Measurements from ENCODE around the gene RPL29.

RPL29 gene

GRCh38 chr3:52023860-52024764, 28.4 kb upstream of the RPL29 start:
- Histone ChIP-seq H3K4me1 (ENCODE audit: control insufficient read depth, insufficient read depth, low read length) (no peaks in the 10 kb centered on the region), H3K4me3 (ENCODE audit: low read length) (no peak overlapping the region), H3K9ac (ENCODE audit: low read length) (no peak overlapping the region)

DNA sequence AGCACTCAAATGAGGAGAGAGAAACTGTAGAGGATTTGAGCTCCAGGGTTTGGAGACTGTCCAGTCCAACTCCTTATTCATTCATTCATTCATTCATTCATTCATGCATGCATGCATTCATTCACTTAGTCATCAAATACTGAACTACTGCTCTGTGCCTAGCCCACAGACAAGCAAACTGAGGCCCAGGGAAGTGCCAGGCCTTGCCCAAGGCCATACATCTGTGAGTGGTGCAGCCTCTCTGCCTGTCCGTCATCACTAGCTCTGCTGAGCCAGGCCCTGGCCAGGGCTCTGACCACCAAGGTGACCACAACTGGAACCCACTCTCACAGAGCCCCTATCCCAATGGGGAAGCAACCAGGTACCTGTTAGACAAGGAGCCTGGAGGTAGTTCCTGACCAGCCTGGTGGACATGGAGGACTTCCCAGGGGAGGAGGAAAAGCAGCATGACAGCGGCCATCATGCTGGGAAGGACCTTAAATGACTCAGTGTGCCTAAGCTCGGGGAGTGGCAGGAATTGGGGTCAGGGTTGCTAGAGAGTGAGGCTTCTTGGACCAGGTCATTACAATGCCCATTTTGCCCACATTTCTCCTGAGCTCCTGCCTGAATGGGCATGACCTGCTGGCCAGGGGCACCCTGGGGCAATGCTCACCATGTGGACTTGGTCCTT, 27.5 kb upstream of the RPL29 start:
- H3K4me3 ChIP-seq (ENCODE audit: low read length): no peak overlapping the region
- no peak overlapping the region for H3K9ac ChIP-seq (ENCODE audit: low read length)
- no peaks in the 10 kb centered on the region for H3K4me1 ChIP-seq (ENCODE audit: control insufficient read depth, insufficient read depth, low read length)

More at GRCh38 chr3:52023860-52024764, 28.4 kb upstream of the RPL29 start:
- Histone ChIP-seq H3K27me3 (ENCODE audit: control insufficient read depth, insufficient read depth, low read length) (no peaks in the 10 kb centered on the region), H3K27ac (ENCODE audit: low read depth, low read length) (no peak overlapping the region), H3K36me3 (ENCODE audit: control insufficient read depth, insufficient read depth, low read length) (no peaks in the 10 kb centered on the region)

GRCh38 chr3:52022323-52023100, 26.8 kb upstream of the RPL29 start:
- H3K4me1 ChIP-seq (ENCODE audit: control insufficient read depth, insufficient read depth, low read length): no peaks in the 10 kb centered on the region
- no peaks in the 10 kb centered on the region for H3K27me3 ChIP-seq (ENCODE audit: control insufficient read depth, insufficient read depth, low read length)
- no peak overlapping the region for H3K9ac ChIP-seq (ENCODE audit: low read length)
- H3K27ac ChIP-seq (ENCODE audit: low read depth, low read length): no peak overlapping the region
- no peaks in the 10 kb centered on the region for H3K36me3 ChIP-seq (ENCODE audit: control insufficient read depth, insufficient read depth, low read length)
- H3K4me3 ChIP-seq (ENCODE audit: low read length): no peak overlapping the region

More for the DNA sequence above, 27.5 kb upstream of the RPL29 start:
- Histone ChIP-seq H3K27ac (ENCODE audit: low read depth, low read length) (no peak overlapping the region), H3K36me3 (ENCODE audit: control insufficient read depth, insufficient read depth, low read length) (no peaks in the 10 kb centered on the region), H3K27me3 (ENCODE audit: control insufficient read depth, insufficient read depth, low read length) (no peaks in the 10 kb centered on the region)

GRCh38 chr3:52021489-52022268, 26.0 kb upstream of the RPL29 start:
- H3K36me3 ChIP-seq (ENCODE audit: control insufficient read depth, insufficient read depth, low read length): no peaks in the 10 kb centered on the region
- no peak overlapping the region for H3K27ac ChIP-seq (ENCODE audit: low read depth, low read length)
- H3K27me3 ChIP-seq (ENCODE audit: control insufficient read depth, insufficient read depth, low read length): no peaks in the 10 kb centered on the region
- H3K4me1 ChIP-seq (ENCODE audit: control insufficient read depth, insufficient read depth, low read length): no peaks in the 10 kb centered on the region
- H3K9ac ChIP-seq (ENCODE audit: low read length): no peak overlapping the region
- no peak overlapping the region for H3K4me3 ChIP-seq (ENCODE audit: low read length)

DNA sequence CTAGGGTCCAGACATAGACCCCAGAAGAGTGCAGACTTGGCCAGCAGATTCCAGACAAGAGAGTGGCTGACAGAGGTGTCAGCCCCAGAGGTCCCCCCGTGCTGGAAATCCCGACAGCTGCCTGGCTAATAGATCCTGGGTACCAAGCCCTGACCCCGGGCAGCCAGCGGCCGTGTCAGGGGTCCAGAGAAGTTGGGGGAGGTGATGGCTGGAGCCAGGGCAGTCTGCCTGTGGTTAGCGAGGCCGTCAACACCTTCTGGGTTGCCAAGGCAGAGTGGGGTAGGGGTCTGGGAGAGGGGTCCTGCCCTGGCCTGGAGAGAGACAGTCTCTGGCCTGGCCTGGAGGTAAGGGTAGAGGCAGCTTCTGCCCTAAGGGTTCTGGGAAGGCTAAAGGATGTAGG, 25.1 kb upstream of the RPL29 start:
- Histone ChIP-seq H3K4me1 (ENCODE audit: control insufficient read depth, insufficient read depth, low read length) (no peaks in the 10 kb centered on the region), H3K27ac (ENCODE audit: low read depth, low read length) (no peak overlapping the region)

DNA sequence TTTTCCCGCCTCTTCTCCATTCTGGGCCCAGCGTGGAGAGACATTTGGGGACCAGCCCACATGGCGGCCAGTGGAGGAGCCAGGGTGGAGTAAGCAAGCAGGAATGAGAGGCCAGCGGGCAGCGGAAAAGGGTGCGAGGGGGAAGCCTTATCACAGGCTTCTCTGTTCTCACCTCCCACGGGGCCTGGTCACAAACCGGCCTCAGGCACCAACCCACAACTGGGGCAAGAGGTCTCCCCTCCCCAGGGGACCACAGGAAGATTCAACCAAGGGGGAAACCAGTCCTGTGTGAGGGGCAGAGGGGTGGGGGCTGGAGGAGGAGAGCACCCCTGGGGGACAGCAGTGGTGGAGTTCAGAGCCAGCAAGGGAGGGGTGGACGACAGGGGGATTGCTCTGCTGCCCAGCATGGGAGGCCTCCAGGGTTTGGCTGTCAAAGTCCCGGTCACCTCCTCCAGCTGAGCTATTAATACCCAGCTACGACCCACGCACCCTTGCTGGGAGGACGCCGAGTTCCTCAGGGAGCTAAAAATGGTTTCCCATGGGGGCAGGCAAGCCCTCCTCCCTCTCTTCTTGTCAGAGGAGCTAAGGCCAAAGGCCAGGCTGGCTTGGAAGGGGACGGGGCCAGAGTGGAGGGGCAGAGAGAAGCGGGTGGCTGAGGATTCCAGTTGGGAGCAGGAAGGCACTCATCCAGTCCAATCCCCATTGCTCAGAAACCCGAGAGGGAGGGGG, 23.8 kb upstream of the RPL29 start:
- no peaks in the 10 kb centered on the region for H3K4me1 ChIP-seq (ENCODE audit: control insufficient read depth, insufficient read depth, low read length)
- no peak overlapping the region for H3K9ac ChIP-seq (ENCODE audit: low read length)
- no peak overlapping the region for H3K4me3 ChIP-seq (ENCODE audit: low read length)
- H3K36me3 ChIP-seq (ENCODE audit: control insufficient read depth, insufficient read depth, low read length): no peaks in the 10 kb centered on the region
- no peak overlapping the region for H3K27ac ChIP-seq (ENCODE audit: low read depth, low read length)
- H3K27me3 ChIP-seq (ENCODE audit: control insufficient read depth, insufficient read depth, low read length): no peaks in the 10 kb centered on the region

More for the DNA sequence above, 25.1 kb upstream of the RPL29 start:
- Histone ChIP-seq H3K4me3 (ENCODE audit: low read length) (no peak overlapping the region), H3K27me3 (ENCODE audit: control insufficient read depth, insufficient read depth, low read length) (no peaks in the 10 kb centered on the region), H3K36me3 (ENCODE audit: control insufficient read depth, insufficient read depth, low read length) (no peaks in the 10 kb centered on the region), H3K9ac (ENCODE audit: low read length) (no peak overlapping the region)

GRCh38 chr3:52018319-52019000, 22.8 kb upstream of the RPL29 start:
- H3K27ac ChIP-seq (ENCODE audit: low read depth, low read length): no peak overlapping the region
- no peak overlapping the region for H3K9ac ChIP-seq (ENCODE audit: low read length)
- no peaks in the 10 kb centered on the region for H3K27me3 ChIP-seq (ENCODE audit: control insufficient read depth, insufficient read depth, low read length)
- H3K36me3 ChIP-seq (ENCODE audit: control insufficient read depth, insufficient read depth, low read length): no peaks in the 10 kb centered on the region
- H3K4me1 ChIP-seq (ENCODE audit: control insufficient read depth, insufficient read depth, low read length): no peaks in the 10 kb centered on the region
- H3K4me3 ChIP-seq (ENCODE audit: low read length): no peak overlapping the region

DNA sequence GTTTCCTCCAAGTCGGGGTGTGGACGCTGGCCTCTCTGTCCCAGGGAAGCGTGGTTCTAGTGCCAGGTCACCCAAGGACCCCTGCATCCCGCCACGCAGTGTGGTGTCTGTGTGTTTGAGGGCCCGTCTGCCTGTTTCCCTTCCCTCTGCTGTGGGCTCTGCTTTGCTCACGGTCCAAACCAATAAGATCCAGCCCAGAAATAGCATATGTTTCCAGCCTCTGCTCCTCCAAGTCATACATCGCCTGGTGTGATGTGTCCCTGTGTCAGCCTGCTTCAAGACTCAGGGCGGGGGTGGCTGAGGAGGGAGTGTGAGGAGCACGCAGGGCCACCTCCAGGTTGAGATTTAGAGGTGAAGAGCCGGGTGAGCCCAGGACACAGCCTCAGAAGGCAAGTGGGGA, 21.9 kb upstream of the RPL29 start:
- Histone ChIP-seq H3K9ac (ENCODE audit: low read length) (no peak overlapping the region), H3K36me3 (ENCODE audit: control insufficient read depth, insufficient read depth, low read length) (no peaks in the 10 kb centered on the region), H3K27me3 (ENCODE audit: control insufficient read depth, insufficient read depth, low read length) (no peaks in the 10 kb centered on the region), H3K4me1 (ENCODE audit: control insufficient read depth, insufficient read depth, low read length) (no peaks in the 10 kb centered on the region), H3K27ac (ENCODE audit: low read depth, low read length) (no peak overlapping the region), H3K4me3 (ENCODE audit: low read length) (no peak overlapping the region)

DNA sequence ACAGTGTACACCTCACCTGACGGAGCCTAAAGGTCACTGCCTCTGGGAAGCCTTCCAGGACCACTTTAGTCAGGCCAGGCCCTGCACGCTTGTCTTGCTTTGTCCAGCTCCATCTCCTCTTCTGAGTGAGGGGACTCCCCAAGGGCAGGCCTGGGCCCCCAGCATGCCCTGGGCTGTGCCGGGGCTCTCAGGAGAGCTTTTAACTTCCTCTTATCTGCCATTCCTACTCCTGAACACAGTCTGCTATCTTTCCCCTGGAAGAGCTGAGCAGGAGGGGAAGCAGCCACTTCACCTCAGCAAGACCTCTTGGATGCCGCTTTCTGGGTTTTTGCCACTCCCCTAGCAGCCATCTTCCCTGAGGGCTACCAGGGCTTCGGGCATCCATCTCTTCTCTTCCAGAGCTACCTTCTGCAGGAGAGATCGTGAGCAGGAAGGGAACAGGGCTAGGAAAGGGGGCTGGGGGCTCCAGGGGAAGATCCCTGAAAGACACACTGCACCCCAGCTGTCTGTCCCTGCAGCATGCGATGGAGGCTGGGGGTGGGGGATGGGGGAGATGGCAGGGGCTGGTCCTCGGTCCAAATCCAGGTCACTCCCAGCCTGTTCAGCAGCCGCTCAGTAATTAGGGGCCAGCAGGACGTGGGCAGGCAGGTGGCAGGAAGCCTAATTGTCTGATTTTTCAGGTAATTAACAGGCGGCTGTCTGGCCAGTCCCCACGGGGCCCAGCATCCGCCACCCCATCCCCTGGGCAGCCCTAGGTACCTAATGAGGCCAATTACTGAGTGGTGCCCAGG, 19.9 kb upstream of the RPL29 start:
- Histone ChIP-seq H3K27ac (ENCODE audit: low read depth, low read length) (no peak overlapping the region), H3K9ac (ENCODE audit: low read length) (no peak overlapping the region), H3K4me3 (ENCODE audit: low read length) (no peak overlapping the region), H3K4me1 (ENCODE audit: control insufficient read depth, insufficient read depth, low read length) (no peaks in the 10 kb centered on the region), H3K36me3 (ENCODE audit: control insufficient read depth, insufficient read depth, low read length) (no peaks in the 10 kb centered on the region), H3K27me3 (ENCODE audit: control insufficient read depth, insufficient read depth, low read length) (no peaks in the 10 kb centered on the region)

GRCh38 chr3:52014613-52015012, 18.9 kb upstream of the RPL29 start:
- H3K4me3 ChIP-seq (ENCODE audit: low read length): no peak overlapping the region
- no peak overlapping the region for H3K9ac ChIP-seq (ENCODE audit: low read length)
- no peak overlapping the region for H3K27ac ChIP-seq (ENCODE audit: low read depth, low read length)
- H3K36me3 ChIP-seq (ENCODE audit: control insufficient read depth, insufficient read depth, low read length): no peaks in the 10 kb centered on the region
- no peaks in the 10 kb centered on the region for H3K4me1 ChIP-seq (ENCODE audit: control insufficient read depth, insufficient read depth, low read length)
- no peaks in the 10 kb centered on the region for H3K27me3 ChIP-seq (ENCODE audit: control insufficient read depth, insufficient read depth, low read length)
